Endodermal cell (in vitro differentiated cells): ENCODE data around the gene ALCAM. TPM values are rescaled to one million over a fixed set of nuclear protein-coding genes. Genes with fewer than 3 reads are reported as not detected.

ENCODE experiments used
- DNase-seq: peaks from one replicate; pipeline ENCODE4 v3.0.0-alpha.2; 2017
- H3K27ac ChIP-seq: 2 replicates; pipeline ENCODE4 v1.5.1; 2013; ENCODE audit warnings: mild to moderate bottlenecking, low read depth, low read length, moderate library complexity
- H3K27me3 ChIP-seq: 2 replicates; pipeline ENCODE4 v1.6.1; 2013; ENCODE audit warnings: mild to moderate bottlenecking, low read length, moderate library complexity; ENCODE audit not compliant: insufficient read depth, control insufficient read depth, poor library complexity, severe bottlenecking
- H3K36me3 ChIP-seq: 2 replicates; pipeline ENCODE4 v1.7.0; 2013; ENCODE audit warnings: mild to moderate bottlenecking, low read length, moderate library complexity; ENCODE audit not compliant: control insufficient read depth, insufficient read depth
- H3K4me1 ChIP-seq: one replicate; pipeline ENCODE4 v1.7.0; 2013; ENCODE audit warnings: low read length; ENCODE audit not compliant: control insufficient read depth, insufficient read depth
- H3K4me3 ChIP-seq: 2 replicates; pipeline ENCODE4 v1.5.1; 2013; ENCODE audit warnings: mild to moderate bottlenecking, low read length, moderate library complexity
- H3K9ac ChIP-seq: 2 replicates; pipeline ENCODE4 v1.6.1; 2013; ENCODE audit warnings: mild to moderate bottlenecking, low read length, moderate library complexity; ENCODE audit not compliant: poor library complexity, severe bottlenecking; ENCODE audit errors: extremely low read depth
- H3K9me3 ChIP-seq: 2 replicates; pipeline ENCODE4 v1.6.1; 2013; ENCODE audit warnings: mild to moderate bottlenecking, low read length, moderate library complexity; ENCODE audit not compliant: control insufficient read depth
- H3K27ac Mint-ChIP-seq: 2 replicates; pipeline ENCODE4 v1.8.0; 2020; ENCODE audit warnings: mixed read lengths
- H3K27me3 Mint-ChIP-seq: 2 replicates; pipeline ENCODE4 v1.8.0; 2021; ENCODE audit warnings: mild to moderate bottlenecking, mixed read lengths; ENCODE audit not compliant: insufficient read depth
- H3K36me3 Mint-ChIP-seq: 2 replicates; pipeline ENCODE4 v1.8.0; 2020; ENCODE audit warnings: low read depth, mixed read lengths
- H3K4me1 Mint-ChIP-seq: 2 replicates; pipeline ENCODE4 v1.8.0; 2020; ENCODE audit warnings: mixed read lengths
- H3K4me3 Mint-ChIP-seq: 2 replicates; pipeline ENCODE4 v1.8.0; 2020; ENCODE audit warnings: mild to moderate bottlenecking, moderate library complexity, mixed read lengths
- H3K9me3 Mint-ChIP-seq: 2 replicates; pipeline ENCODE4 v1.8.0; 2020; ENCODE audit warnings: mild to moderate bottlenecking, mixed read lengths
- CTCF ChIP-seq: fragments of 200-600 bp; sonication (generic); conservative IDR thresholded peaks from 2 replicates; pipeline ENCODE4 v1.5.0; 2021; ENCODE audit warnings: antibody characterized with exemption, mild to moderate bottlenecking
- WGBS, 2 experiments: methylation state at CpG; one replicate each; pipeline versions ENCODE4 v1.1.5 to v1.1.7; 2013; ENCODE audit warnings: missing lambda C conversion rate in 2 of 2, mixed read lengths in 1 of 2; ENCODE audit not compliant: insufficient coverage in 1 of 2, insufficient read length in 1 of 2; 5-methylcytosine and 5-hydroxymethylcytosine counted together
- total RNA-seq, 2 donors: library from RNA; stranded (reverse); fragmentation: NEBNext Ultra II Directional in 1 of 2; extraction: Animal tissue kit (Norgen Biotek cat#: 25700) in 1 of 2; gene quantifications; 2 replicates in 1 of 2; 3 replicates in 1 of 2; pipeline ENCODE4 v1.2.1, GENCODE V29; 2021

ALCAM gene
- total RNA-seq, 2 donors from 2014 or later = 19.3 to 36.5 TPM

GRCh38 chr3:105538483-105538882, 171.8 kb downstream of the ALCAM start:
- Histone ChIP-seq H3K4me1 (no peaks in the 10 kb centered on the region), H3K27ac (no peak overlapping the region), H3K27me3 (no peaks in the 10 kb centered on the region), H3K9ac (no peak overlapping the region), H3K4me3 (no peak overlapping the region), H3K9me3 (no peaks in the 10 kb centered on the region), H3K36me3 (peaks cover 7% of the 10 kb centered on the region)
- peaks cover 4% of the 10 kb centered on the region for H3K4me1 Mint-ChIP-seq
- 91 to 93% methylated on average over 2 to 5 of the region's 5 CpGs for WGBS, 2 experiments
- no peak overlapping the region for H3K27ac Mint-ChIP-seq
- H3K9me3 Mint-ChIP-seq = no peaks in the 10 kb centered on the region
- no peak overlapping the region for H3K4me3 Mint-ChIP-seq
- H3K27me3 Mint-ChIP-seq = no peaks in the 10 kb centered on the region
- DNase-seq = no peak
- H3K36me3 Mint-ChIP-seq = no peaks in the 10 kb centered on the region
- TF ChIP-seq CTCF = no peak

- H3K36me3 Mint-ChIP-seq = peaks cover 7% of the 10 kb centered on the region
- no peaks in the 10 kb centered on the region for H3K27me3 Mint-ChIP-seq
- no peaks in the 10 kb centered on the region for H3K36me3 ChIP-seq
- H3K9ac ChIP-seq = no peak overlapping the region
- no peak overlapping the region for H3K4me3 Mint-ChIP-seq
- DNase-seq = no peak
- no peaks in the 10 kb centered on the region for H3K4me1 ChIP-seq
- peaks cover 4% of the 10 kb centered on the region for H3K4me1 Mint-ChIP-seq
- WGBS, 2 experiments = 90 to 93% methylated on average over 3 of the region's 3 CpGs
- no peaks in the 10 kb centered on the region for H3K27me3 ChIP-seq
- H3K9me3 ChIP-seq = no peaks in the 10 kb centered on the region
- no peaks in the 10 kb centered on the region for H3K9me3 Mint-ChIP-seq
- H3K27ac Mint-ChIP-seq = no peak overlapping the region
- TF ChIP-seq CTCF = no peak
- no peak overlapping the region for H3K4me3 ChIP-seq
- H3K27ac ChIP-seq = no peak overlapping the region
Measured at GRCh38 chr3:105539897-105540296, 173.2 kb downstream of the ALCAM start.

- Mint-ChIP-seq H3K36me3 (peaks cover 9% of the 10 kb centered on the region), H3K9me3 (no peaks in the 10 kb centered on the region), H3K4me1 (peaks cover 4% of the 10 kb centered on the region), H3K27me3 (no peaks in the 10 kb centered on the region), H3K27ac (no peak overlapping the region), H3K4me3 (no peak overlapping the region)
- Histone ChIP-seq H3K36me3 (peaks cover 2% of the 10 kb centered on the region), H3K27me3 (no peaks in the 10 kb centered on the region), H3K9me3 (no peaks in the 10 kb centered on the region), H3K4me3 (no peak overlapping the region), H3K27ac (no peak overlapping the region), H3K9ac (no peak overlapping the region), H3K4me1 (peaks cover 3% of the 10 kb centered on the region)
- no peak for TF ChIP-seq CTCF
- WGBS, 2 experiments = 88% methylated on average over 1 of the region's 1 CpG; no CpG with 5 or more reads in 1 of the 2 experiments
- no peak for DNase-seq
Measured at GRCh38 chr3:105542282-105543019, 175.7 kb downstream of the ALCAM start.
